ENCODE results near the gene SMCR8.

DNA sequence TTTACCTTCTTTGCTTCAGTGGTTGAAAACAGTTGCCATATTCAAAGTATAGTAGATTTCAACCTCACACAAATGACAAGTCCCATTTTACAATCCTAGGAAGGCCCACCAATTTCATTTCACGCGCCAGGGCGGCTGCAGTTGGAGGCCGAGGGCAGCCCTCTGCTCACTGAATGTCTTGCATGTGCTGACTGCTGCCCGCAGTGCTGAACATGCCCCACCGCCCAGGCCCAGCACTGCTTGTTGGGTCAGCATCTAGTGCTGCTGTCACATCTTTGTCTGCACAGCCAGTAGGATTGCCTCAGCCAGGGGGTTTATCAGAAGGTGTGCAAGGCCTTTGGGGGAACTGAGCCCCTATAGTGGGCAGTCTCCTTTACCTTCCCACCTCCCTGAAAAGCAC, 11.5 kb downstream of the SMCR8 start:
- no peak for TF ChIP-seq POLR2A (IDR thresholded peaks at IDR 0.05)
- TF ChIP-seq, protein P1, sequence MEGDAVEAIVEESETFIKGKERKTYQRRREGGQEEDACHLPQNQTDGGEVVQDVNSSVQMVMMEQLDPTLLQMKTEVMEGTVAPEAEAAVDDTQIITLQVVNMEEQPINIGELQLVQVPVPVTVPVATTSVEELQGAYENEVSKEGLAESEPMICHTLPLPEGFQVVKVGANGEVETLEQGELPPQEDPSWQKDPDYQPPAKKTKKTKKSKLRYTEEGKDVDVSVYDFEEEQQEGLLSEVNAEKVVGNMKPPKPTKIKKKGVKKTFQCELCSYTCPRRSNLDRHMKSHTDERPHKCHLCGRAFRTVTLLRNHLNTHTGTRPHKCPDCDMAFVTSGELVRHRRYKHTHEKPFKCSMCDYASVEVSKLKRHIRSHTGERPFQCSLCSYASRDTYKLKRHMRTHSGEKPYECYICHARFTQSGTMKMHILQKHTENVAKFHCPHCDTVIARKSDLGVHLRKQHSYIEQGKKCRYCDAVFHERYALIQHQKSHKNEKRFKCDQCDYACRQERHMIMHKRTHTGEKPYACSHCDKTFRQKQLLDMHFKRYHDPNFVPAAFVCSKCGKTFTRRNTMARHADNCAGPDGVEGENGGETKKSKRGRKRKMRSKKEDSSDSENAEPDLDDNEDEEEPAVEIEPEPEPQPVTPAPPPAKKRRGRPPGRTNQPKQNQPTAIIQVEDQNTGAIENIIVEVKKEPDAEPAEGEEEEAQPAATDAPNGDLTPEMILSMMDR (IDR thresholded peaks at IDR 0.05) = no peak
